Anterior cingulate cortex (tissue), 58 donors: ENCODE measurements around the gene TMEM220.

ENCODE experiments used
- DNase-seq, 58 donors: peaks; one replicate each; lab custom pipeline; 2025; lab: John Stamatoyannopoulos, UW

Gene TMEM220

DNA sequence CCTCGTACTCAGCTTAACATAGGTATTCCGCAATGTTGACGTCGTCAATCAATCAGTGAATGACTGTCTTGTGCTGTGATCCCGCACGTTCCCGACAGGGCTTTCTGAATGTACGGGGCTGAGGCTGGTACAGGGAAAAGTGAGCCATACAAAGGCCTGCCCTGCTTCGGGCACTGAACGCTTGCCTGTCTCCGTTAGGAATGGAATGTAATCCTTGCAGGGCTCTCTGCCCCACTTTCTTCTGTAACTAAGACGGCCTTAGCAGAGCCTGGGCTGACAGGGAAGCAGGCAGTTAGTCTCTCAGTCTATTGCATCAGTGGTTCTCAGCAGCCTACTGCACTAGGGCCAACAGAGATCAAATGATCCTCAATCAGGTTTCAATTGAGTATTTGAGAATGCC is 56.5 kb downstream of the TMEM220 start:
- DNase-seq, result no peak

DNA sequence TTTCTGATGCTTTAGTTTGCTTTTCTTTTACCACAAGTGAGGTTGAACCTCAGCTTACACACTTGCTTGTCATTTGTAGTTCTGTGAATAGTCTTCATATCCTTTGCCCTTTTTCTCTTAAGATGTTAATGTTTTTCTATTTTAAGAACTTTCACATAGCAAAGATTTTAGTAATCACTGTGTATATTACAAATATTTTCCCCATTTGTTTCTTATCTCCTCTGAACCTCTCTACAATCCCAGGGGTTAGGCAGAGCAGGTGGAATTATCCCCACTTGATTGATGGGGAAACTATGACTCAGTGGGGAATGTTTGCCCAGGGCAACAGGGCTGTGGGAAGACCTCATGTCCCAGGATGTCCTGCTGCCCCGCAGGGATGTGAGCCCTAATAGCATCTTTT is 61.0 kb downstream of the TMEM220 start:
- DNase-seq, result no peak

DNA sequence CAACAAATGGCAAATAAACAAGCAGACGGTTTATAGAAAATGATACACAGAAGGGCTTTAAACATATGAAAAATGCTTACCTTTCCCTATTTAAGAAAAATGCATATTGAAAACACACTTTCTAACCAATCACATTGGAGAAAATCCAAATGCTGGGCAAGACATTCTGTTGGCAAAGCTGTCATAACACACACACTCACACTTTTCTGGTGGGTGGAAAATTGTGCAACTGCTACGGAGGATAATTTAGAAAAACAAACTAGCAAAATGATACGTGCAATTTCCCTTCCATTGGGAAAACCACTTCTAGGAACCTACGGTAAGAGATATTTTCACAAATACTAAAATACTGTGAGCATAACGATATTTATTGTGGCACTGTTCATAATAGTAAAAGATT is 62.9 kb downstream of the TMEM220 start:
- no peak for DNase-seq

DNA sequence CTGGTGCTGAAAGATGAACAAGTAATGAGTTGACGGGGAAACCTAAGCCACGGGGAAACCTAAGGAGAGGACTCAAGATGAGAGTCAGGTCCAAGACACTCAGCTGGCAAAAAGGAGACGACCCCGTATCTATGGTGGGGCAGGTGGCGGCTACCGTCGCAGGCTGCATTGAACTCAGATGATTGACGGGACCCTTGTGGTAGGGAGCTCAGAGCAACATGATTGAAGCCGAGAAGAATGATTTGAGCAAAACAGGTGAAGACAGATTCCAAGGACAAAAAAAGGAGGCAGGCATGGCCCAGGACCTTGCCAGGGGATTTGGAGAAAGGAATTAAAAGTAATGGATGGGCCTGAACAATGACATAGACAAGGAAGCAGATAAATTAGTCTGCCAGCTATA is 65.3 kb downstream of the TMEM220 start:
- DNase-seq, result no peak
